A673 (cell line): ENCODE measurements around the gene MKRN1. TPM values are rescaled to one million over a fixed set of nuclear protein-coding genes. Genes with fewer than 3 reads are reported as not detected.
"Not testable (repeated sequence)": the region's sequence is repeated elsewhere in the genome, so short reads cannot be mapped to it uniquely, and the experiment has no call there.

ENCODE experiments used
- BruUV-seq: library from RNA; stranded (reverse); fragments of 400-500 nt; replicated peaks from 2 replicates; lab custom pipeline; 2021; lab: Mats Ljungman, UMichigan
- CTCF ChIA-PET: fragments of 300-600 bp; sonication (Branson Sonifier 250); formaldehyde crosslinking; loops from one replicate; lab custom pipeline; 2022; ENCODE audit warnings: antibody characterized with exemption; lab: Charles Lee
- POLR2A ChIA-PET: fragments of 300-600 bp; sonication (Branson Sonifier 250); formaldehyde crosslinking; loops from one replicate; lab custom pipeline; 2022; ENCODE audit warnings: antibody characterized with exemption; ENCODE audit not compliant: low non-redundant PET; lab: Charles Lee
- DNase-seq: peaks from one replicate; pipeline ENCODE4 v3.0.0-alpha.2; 2015; ENCODE audit warnings: low spot score
- H3K27ac ChIP-seq: fragments of 200-600 bp; sonication (generic); 2 replicates; pipeline ENCODE4 v1.5.1; 2016; ENCODE audit warnings: mixed run types, low read depth, mild to moderate bottlenecking, mixed read lengths, antibody characterized with exemption, low read length; ENCODE audit not compliant: poor library complexity, severe bottlenecking
- H3K27me3 ChIP-seq: fragments of 200-600 bp; sonication (generic); replicated peaks from 2 replicates; pipeline ENCODE4 v1.6.1; 2017; ENCODE audit warnings: mixed run types, low read depth, mild to moderate bottlenecking, mixed read lengths, antibody characterized with exemption, low read length; ENCODE audit not compliant: insufficient read depth, poor library complexity
- H3K36me3 ChIP-seq: fragments of 200-600 bp; sonication (generic); 2 replicates; pipeline ENCODE4 v1.6.1; 2016; ENCODE audit warnings: mixed run types, mild to moderate bottlenecking, mixed read lengths, antibody characterized with exemption, low read length; ENCODE audit not compliant: insufficient read depth, poor library complexity, severe bottlenecking
- H3K4me1 ChIP-seq: fragments of 200-600 bp; sonication (generic); 2 replicates; pipeline ENCODE4 v1.6.1; 2017; ENCODE audit warnings: mixed run types, mild to moderate bottlenecking, mixed read lengths, antibody characterized with exemption, low read length; ENCODE audit not compliant: insufficient read depth, poor library complexity, severe bottlenecking
- H3K4me3 ChIP-seq: fragments of 200-600 bp; sonication (generic); 2 replicates; pipeline ENCODE4 v1.5.1; 2016; ENCODE audit warnings: low read depth, mixed run types, mild to moderate bottlenecking, mixed read lengths, low read length; ENCODE audit not compliant: poor library complexity, severe bottlenecking
- H3K9me3 ChIP-seq: fragments of 200-600 bp; sonication (generic); 2 replicates; pipeline ENCODE4 v1.6.1; 2016; ENCODE audit warnings: mixed run types, low read depth, mild to moderate bottlenecking, mixed read lengths, antibody characterized with exemption, low read length; ENCODE audit not compliant: poor library complexity, severe bottlenecking
- CTCF ChIP-seq: fragments of 300-800, 200-600 bp; sonication (generic); conservative IDR thresholded peaks from 2 replicates; pipeline ENCODE4 v1.5.1; 2017; ENCODE audit warnings: low read depth, mild to moderate bottlenecking, antibody characterized with exemption, low read length, moderate library complexity, mixed read lengths
- EZH2 ChIP-seq: fragments of 200-600 bp; sonication (generic); IDR thresholded peaks from 2 replicates; pipeline ENCODE4 v1.6.1; 2017; ENCODE audit warnings: borderline replicate concordance, low read depth, mild to moderate bottlenecking, mixed read lengths, antibody characterized with exemption, low read length; ENCODE audit not compliant: poor library complexity, severe bottlenecking
- intact Hi-C: fragments of 100-400 bp; cut with micrococcal nuclease; formaldehyde crosslinking; loops from one replicate; pipeline ENCODE4 v1.10.0; 2022; ENCODE audit not compliant: unreplicated experiment
- total RNA-seq: library from RNA; stranded (reverse); gene quantifications from 2 replicates; pipeline ENCODE4 v1.2.3, GENCODE V29; 2021

The MKRN1 gene
- total RNA-seq, 1 experiment from 2014 or later, result 51.1 TPM

DNA sequence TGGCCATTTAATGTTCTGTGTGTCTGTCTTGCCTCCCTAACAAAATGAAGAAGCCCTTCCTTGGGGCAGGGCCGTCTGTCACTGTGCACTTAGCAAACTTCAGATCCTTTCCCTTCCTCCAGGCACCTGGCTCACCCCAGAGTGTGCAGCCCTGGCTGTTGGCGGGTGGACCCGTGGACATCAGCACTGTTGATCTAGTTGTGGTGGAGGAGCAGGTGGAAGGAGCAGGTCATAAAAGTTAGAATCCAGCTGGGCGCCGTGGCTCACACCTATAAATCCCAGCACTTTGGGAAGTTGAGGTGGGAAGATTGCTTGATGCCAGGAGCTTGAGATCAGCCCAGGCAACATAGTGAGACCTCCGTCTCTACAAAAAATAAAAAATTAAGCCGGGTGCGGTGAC, 62.7 kb downstream of the MKRN1 start:
- Histone ChIP-seq H3K27ac (no peak overlapping the region), H3K36me3 (no peaks in the 10 kb centered on the region), H3K9me3 (no peaks in the 10 kb centered on the region), H3K27me3 (no peaks in the 10 kb centered on the region), H3K4me3 (no peak overlapping the region), H3K4me1 (no peaks in the 10 kb centered on the region)
- intact Hi-C loops, result no loop called here
- ChIA-PET POLR2A (interaction anchor here (0.6 kb wide), 1 partner anchor 189 kb away, joined by 7 read pairs; no protein-coding TSS in a partner anchor), CTCF (no interaction called here)
- no peak for DNase-seq
- no TSS peak for BruUV-seq
- TF ChIP-seq EZH2 (no peak), CTCF (no peak)

DNA sequence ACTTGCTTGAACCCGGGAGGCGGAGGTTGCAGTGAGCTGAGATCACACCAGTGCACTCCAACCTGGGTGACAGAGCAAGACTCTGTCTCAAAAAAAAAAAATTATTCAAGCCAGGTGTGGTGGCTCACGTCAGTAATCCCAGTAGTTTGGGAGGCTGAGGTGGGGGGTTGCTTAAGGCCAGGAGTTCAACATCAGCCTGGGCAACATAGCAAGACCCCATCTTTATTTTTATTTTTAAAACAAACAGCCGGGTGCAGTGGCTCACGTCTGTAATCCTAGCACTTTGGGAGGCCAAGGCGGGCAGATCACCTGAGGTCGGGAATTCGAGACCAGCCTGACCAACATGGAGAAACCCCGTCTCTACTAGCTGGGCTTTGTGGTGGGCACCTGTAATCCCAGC, 63.5 kb downstream of the MKRN1 start:
- H3K9me3 ChIP-seq, H3K27ac ChIP-seq, H3K4me3 ChIP-seq, intact Hi-C loops, H3K4me1 ChIP-seq, H3K27me3 ChIP-seq, BruUV-seq, H3K36me3 ChIP-seq, CTCF ChIA-PET, DNase-seq, POLR2A ChIA-PET: not testable (repeated sequence)

DNA sequence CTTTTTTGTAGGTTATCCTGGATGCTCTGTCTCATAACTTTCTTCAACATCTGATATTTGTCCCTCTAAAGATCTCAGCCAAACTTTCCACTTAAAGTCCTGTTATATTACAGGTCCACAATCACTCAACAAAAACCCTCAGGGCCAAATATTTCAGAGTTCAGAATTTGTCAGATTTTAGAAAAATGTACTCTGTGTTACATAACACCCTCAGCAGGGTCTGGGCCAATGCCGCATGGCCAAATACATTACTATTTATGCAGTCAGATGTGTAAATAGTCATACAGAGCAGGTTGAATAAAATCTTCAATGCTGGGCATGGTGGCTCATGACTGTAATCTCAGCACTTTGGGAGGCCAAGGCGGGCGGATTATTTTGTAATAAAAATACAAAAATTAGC, 63.9 kb downstream of the MKRN1 start:
- ChIA-PET CTCF (no interaction called here), POLR2A (no interaction called here)
- no peaks in the 10 kb centered on the region for H3K27me3 ChIP-seq
- no peak for TF ChIP-seq EZH2
- TF ChIP-seq CTCF, result no peak
- no peaks in the 10 kb centered on the region for H3K36me3 ChIP-seq
- no peaks in the 10 kb centered on the region for H3K9me3 ChIP-seq
- H3K4me1 ChIP-seq, result no peaks in the 10 kb centered on the region
- no peak overlapping the region for H3K27ac ChIP-seq
- no peak overlapping the region for H3K4me3 ChIP-seq
- DNase-seq, result no peak
- BruUV-seq, result no TSS peak
- intact Hi-C loops, result no loop called here

GRCh38 chr7:140404565-140405065, 74.7 kb downstream of the MKRN1 start:
- CTCF ChIA-PET, result no interaction called here
- Histone ChIP-seq H3K9me3 (no peaks in the 10 kb centered on the region), H3K27ac (no peak overlapping the region), H3K27me3 (no peaks in the 10 kb centered on the region), H3K4me3 (no peak overlapping the region), H3K4me1 (no peaks in the 10 kb centered on the region), H3K36me3 (no peaks in the 10 kb centered on the region)
- BruUV-seq, result no TSS peak
- intact Hi-C loops, result no loop called here
- TF ChIP-seq CTCF (no peak), EZH2 (no peak)
- no peak for DNase-seq
- POLR2A ChIA-PET, result no interaction called here
